Measurements from ENCODE around the gene SEMA3D.

Gene SEMA3D

DNA sequence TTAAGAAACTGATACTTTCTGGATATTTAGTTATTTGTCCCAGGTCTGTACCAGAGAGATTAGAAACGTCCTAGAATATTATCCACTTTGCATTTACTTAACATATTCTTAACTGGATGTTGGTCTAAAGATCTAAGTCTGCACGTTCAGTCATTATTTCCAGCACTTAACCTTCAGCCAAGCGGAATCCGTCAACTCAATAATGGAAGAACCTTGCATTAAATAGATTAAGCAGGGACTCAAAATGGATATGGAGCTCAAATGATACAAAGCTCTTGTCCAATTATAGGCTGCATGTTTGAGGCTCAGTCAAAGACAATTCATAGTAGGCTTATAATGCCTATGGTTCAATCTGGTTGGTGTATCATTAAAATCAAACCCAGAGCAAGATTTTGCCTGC is 162.9 kb downstream of the SEMA3D start:
- Mint-ChIP-seq H3K9me3 (no peaks in the 10 kb centered on the region), H3K4me1 (peaks cover 20% of the 10 kb centered on the region), H3K36me3 (ENCODE audit: low read depth) (peaks cover 9% of the 10 kb centered on the region), H3K27ac (no peak overlapping the region), H3K4me3 (no peak overlapping the region), H3K27me3 (ENCODE audit: low read depth) (no peaks in the 10 kb centered on the region)
- TF ChIP-seq, protein P1, sequence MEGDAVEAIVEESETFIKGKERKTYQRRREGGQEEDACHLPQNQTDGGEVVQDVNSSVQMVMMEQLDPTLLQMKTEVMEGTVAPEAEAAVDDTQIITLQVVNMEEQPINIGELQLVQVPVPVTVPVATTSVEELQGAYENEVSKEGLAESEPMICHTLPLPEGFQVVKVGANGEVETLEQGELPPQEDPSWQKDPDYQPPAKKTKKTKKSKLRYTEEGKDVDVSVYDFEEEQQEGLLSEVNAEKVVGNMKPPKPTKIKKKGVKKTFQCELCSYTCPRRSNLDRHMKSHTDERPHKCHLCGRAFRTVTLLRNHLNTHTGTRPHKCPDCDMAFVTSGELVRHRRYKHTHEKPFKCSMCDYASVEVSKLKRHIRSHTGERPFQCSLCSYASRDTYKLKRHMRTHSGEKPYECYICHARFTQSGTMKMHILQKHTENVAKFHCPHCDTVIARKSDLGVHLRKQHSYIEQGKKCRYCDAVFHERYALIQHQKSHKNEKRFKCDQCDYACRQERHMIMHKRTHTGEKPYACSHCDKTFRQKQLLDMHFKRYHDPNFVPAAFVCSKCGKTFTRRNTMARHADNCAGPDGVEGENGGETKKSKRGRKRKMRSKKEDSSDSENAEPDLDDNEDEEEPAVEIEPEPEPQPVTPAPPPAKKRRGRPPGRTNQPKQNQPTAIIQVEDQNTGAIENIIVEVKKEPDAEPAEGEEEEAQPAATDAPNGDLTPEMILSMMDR (IDR thresholded peaks at IDR 0.05; ENCODE audit: unreplicated experiment in 3 of 3), result no peak

DNA sequence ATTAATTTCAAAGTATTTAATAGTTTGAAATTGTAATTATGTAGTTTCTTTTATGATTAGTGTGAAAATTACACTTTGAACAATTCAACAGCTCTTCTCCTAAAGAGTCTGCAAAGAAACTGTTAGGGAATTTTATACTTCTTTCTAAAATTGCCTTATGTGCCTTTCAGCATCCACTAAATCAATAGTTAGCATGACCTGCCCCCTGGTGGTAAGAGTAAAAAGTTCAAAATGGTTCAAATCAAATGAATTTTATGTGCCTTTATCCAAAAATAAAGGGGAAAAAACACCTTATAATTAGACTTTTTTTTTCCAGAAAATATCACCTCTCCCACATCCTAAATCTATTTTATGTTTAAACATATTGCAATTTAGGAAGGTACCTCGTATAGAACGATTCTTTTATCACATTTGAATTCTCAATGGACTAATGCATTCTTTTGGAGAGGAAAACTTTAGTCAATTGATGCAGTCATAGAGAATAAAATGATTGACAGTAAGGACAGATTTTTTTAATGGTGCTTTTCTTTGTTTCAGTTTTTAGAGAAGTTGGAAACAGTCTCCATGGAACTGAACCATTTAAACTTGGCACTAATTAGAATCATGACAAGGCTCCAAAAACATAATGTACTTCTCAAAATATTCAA is 163.7 kb downstream of the SEMA3D start:
- Mint-ChIP-seq H3K9me3 (no peaks in the 10 kb centered on the region), H3K36me3 (ENCODE audit: low read depth) (peaks cover 11% of the 10 kb centered on the region), H3K4me3 (no peak overlapping the region), H3K27me3 (ENCODE audit: low read depth) (no peaks in the 10 kb centered on the region), H3K27ac (no peak overlapping the region), H3K4me1 (peaks cover 20% of the 10 kb centered on the region)
- TF ChIP-seq, protein P1 (IDR thresholded peaks at IDR 0.05; ENCODE audit: unreplicated experiment in 3 of 3), result peak; percentile 76 to 80 (median 76)

DNA sequence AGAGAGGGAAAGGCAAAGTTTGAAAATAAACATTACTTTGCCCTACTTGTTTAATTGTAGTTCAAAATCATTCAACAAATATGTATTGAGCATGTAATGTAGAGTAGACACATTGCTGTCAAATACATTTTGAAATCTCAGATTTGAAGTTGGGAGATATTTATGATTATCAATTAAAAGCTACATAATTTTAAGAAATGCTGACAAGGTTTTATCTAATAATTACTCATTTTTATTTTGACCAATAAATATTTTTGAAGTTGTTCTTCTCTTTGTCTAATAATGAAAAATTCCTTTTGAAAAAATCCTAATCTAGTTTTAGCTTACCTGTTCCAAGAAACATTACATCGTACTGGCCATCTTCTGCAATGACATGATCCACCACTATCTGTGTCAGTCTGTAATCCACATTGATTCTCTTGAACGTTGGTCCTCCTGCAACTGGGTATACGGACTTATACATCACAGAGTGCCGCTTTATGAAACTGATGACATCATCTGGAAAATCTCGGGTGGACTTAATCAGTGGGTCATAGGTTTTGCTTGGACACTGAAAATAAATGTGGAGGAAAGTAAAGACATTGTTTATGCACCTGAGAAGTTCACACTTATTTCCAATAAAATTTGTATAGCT is 164.7 kb downstream of the SEMA3D start:
- Mint-ChIP-seq H3K27me3 (ENCODE audit: low read depth) (no peaks in the 10 kb centered on the region), H3K4me3 (no peak overlapping the region), H3K9me3 (no peaks in the 10 kb centered on the region), H3K27ac (no peak overlapping the region), H3K4me1 (peaks cover 21% of the 10 kb centered on the region), H3K36me3 (ENCODE audit: low read depth) (peaks cover 10% of the 10 kb centered on the region)
- TF ChIP-seq, protein P1 (IDR thresholded peaks at IDR 0.05; ENCODE audit: unreplicated experiment in 3 of 3), result no peak

DNA sequence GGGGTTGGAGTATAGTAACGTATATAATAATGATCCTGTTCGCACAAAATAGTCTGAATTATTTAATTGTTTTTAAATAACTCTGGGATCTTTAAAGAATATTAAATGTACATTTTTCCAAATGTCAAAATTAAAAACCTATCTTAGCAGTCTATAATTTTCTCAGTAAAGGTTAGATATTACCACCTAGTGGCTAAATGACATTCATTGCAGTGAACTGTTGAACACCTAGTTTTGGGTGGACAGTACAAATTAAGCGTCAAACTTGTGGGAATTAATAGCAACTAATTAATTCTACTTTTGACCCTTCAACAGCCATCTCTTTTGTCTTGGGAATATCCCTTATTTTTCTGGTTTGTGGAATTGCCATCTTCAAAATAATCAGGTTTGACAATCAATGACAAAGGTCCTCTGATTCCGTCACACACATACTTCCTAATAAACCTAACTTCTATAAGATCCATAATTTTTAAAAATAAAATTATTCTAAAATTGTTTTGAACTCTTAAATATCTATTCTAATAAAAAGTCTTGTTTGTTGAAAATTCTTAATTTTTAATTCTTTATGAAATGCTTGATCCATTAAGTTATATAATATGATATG is 165.7 kb downstream of the SEMA3D start:
- Mint-ChIP-seq H3K27ac (no peak overlapping the region), H3K4me1 (peaks cover 23% of the 10 kb centered on the region), H3K9me3 (no peaks in the 10 kb centered on the region), H3K27me3 (ENCODE audit: low read depth) (no peaks in the 10 kb centered on the region), H3K36me3 (ENCODE audit: low read depth) (peaks cover 9% of the 10 kb centered on the region), H3K4me3 (no peak overlapping the region)
- TF ChIP-seq, protein P1 (IDR thresholded peaks at IDR 0.05; ENCODE audit: unreplicated experiment in 3 of 3), result peak; percentile 52 to 65 (median 58)

DNA sequence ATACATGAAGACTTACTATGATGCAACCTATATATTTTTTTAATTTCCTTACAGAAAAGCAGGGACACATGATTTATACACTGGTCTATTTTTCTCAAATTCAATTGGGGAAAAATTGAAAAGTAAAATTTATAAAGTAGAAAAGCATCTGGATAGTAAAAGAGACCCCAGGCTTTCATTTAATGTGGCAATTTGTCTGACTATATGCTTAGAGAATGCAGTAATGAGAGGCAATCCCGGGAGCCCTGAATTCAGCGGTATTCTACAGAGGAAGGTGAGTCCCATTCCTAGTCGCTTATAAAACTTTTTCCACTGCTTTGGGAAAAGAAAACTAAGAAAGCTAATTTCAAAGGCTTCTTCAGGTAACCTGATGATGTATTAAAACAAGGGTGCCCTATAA is 167.1 kb downstream of the SEMA3D start:
- H3K4me1 Mint-ChIP-seq, result peaks cover 17% of the 10 kb centered on the region
- no peak overlapping the region for H3K4me3 Mint-ChIP-seq
- TF ChIP-seq, protein P1 (IDR thresholded peaks at IDR 0.05; ENCODE audit: unreplicated experiment in 3 of 3), result no peak
- no peaks in the 10 kb centered on the region for H3K9me3 Mint-ChIP-seq
- peaks cover 9% of the 10 kb centered on the region for H3K36me3 Mint-ChIP-seq (ENCODE audit: low read depth)
- no peak overlapping the region for H3K27ac Mint-ChIP-seq
- H3K27me3 Mint-ChIP-seq (ENCODE audit: low read depth), result no peaks in the 10 kb centered on the region

Data from nephron (organoid).